ENCODE measurements around the gene WDFY4.

DNA sequence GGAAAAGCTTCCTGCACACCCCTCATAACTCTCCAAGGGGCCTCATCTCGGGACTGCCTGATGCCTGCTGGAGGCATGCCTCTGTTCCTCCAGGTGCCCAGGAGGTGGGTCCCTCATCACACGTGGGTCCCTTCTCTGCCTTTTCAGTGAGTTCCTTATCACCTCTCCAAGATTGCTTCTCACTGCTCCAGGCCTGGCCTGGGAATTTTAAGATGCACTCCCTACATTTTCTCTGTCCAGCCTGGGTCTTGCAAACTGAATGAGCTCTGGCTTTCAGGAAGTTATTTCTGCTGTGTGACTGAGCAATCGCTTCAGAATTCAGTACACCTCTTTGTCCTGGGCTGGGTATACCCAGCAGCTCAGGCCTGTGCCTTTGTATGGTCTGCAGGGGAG is 211.1 kb downstream of the WDFY4 start:
- TF ChIP-seq, protein P1, sequence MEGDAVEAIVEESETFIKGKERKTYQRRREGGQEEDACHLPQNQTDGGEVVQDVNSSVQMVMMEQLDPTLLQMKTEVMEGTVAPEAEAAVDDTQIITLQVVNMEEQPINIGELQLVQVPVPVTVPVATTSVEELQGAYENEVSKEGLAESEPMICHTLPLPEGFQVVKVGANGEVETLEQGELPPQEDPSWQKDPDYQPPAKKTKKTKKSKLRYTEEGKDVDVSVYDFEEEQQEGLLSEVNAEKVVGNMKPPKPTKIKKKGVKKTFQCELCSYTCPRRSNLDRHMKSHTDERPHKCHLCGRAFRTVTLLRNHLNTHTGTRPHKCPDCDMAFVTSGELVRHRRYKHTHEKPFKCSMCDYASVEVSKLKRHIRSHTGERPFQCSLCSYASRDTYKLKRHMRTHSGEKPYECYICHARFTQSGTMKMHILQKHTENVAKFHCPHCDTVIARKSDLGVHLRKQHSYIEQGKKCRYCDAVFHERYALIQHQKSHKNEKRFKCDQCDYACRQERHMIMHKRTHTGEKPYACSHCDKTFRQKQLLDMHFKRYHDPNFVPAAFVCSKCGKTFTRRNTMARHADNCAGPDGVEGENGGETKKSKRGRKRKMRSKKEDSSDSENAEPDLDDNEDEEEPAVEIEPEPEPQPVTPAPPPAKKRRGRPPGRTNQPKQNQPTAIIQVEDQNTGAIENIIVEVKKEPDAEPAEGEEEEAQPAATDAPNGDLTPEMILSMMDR (IDR thresholded peaks at IDR 0.05; ENCODE audit: extremely low read depth in 1 of 2, insufficient read depth in 1 of 2, low read depth in 1 of 2, low read length in 2 of 2), result no peak
- no peak for TF ChIP-seq POLR2AphosphoS5 (IDR thresholded peaks at IDR 0.05; ENCODE audit: insufficient read depth, low read depth, low read length)
- no peak for TF ChIP-seq MYC (IDR thresholded peaks at IDR 0.05; ENCODE audit: low read depth, low read length)
- no peak for TF ChIP-seq POLR2A (IDR thresholded peaks at IDR 0.05; ENCODE audit: low read depth, low read length)
- TF ChIP-seq, protein P2, sequence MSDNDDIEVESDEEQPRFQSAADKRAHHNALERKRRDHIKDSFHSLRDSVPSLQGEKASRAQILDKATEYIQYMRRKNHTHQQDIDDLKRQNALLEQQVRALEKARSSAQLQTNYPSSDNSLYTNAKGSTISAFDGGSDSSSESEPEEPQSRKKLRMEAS (IDR thresholded peaks at IDR 0.05; ENCODE audit: insufficient read depth, insufficient read length), result no peak
- TF ChIP-seq FOS (IDR thresholded peaks at IDR 0.05; ENCODE audit: borderline replicate concordance, insufficient read depth, low read length), result no peak
- TF ChIP-seq EZH2 (IDR thresholded peaks at IDR 0.05; ENCODE audit: borderline replicate concordance, low read depth, low read length, severe bottlenecking), result no peak
- no peak for TF ChIP-seq GATA2 (IDR thresholded peaks at IDR 0.05; ENCODE audit: insufficient read depth, insufficient read length, low read depth, low read length)
